Mucosa of stomach (tissue), 1 donor: Measurements from ENCODE around the gene LYRM7.

Experiments
- H3K27me3 ChIP-seq: one replicate; pipeline ENCODE4 v1.7.0; 2013; ENCODE audit warnings: mild to moderate bottlenecking, low read length; ENCODE audit not compliant: control insufficient read depth, insufficient read depth
- H3K36me3 ChIP-seq: one replicate; pipeline ENCODE4 v1.7.0; 2013; ENCODE audit warnings: low read length; ENCODE audit not compliant: control insufficient read depth, insufficient read depth
- H3K4me1 ChIP-seq: one replicate; pipeline ENCODE4 v1.7.0; 2013; ENCODE audit warnings: mild to moderate bottlenecking, low read length; ENCODE audit not compliant: control insufficient read depth, insufficient read depth
- H3K4me3 ChIP-seq: one replicate; pipeline ENCODE4 v1.7.0; 2013; ENCODE audit warnings: low read length
- H3K9ac ChIP-seq: one replicate; pipeline ENCODE4 v1.7.0; 2013; ENCODE audit warnings: mild to moderate bottlenecking, low read length, moderate library complexity
- H3K9me3 ChIP-seq: one replicate; pipeline ENCODE4 v1.7.0; 2013; ENCODE audit warnings: mild to moderate bottlenecking, low read length, moderate library complexity; ENCODE audit not compliant: control insufficient read depth
- donor health status: Pancreatic carcinoma.

The LYRM7 gene

DNA sequence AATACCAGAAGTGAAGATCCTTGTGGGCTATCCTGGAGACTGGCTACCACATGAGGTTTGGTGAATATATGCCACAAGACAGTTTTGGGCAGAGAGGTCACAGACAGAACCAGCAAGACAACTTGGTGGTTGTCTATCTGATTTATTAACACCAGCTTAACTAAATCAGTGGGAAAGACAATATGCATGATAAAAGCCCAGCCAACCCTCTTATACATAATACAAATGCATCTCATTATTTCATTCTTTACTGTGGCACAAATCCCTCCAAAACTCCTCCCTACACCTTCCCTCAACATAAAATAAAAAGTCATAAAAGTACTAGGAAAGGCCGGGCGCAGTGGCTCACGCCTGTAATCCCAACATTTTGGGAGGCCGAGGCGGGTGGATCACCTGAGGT lies 13.8 kb upstream of the LYRM7 start:
- Histone ChIP-seq H3K4me3 (no peak overlapping the region), H3K36me3 (no peaks in the 10 kb centered on the region), H3K9me3 (no peaks in the 10 kb centered on the region), H3K9ac (no peak overlapping the region), H3K4me1 (no peaks in the 10 kb centered on the region), H3K27me3 (no peaks in the 10 kb centered on the region)

DNA sequence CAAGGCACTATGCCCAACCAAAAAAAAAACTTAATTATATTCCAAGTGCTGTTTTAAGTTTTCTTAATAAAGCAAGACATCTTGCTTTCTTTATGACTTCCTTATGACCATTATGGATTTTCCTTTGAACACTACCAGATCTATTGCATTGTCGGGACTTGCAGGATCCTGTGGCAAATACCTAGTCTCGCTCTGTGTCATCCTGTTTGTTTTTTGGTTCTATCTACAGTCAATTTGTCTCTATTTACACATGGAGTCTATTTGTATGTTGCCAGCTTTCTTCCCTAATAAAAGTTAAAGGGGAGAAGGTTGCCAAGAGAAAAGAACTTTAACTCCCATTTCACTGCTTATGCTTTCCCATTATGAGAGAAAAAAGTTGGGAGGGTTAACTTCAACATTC lies 10.6 kb upstream of the LYRM7 start:
- Histone ChIP-seq H3K27me3 (no peaks in the 10 kb centered on the region), H3K36me3 (no peaks in the 10 kb centered on the region), H3K9me3 (no peaks in the 10 kb centered on the region), H3K4me1 (no peaks in the 10 kb centered on the region), H3K9ac (no peak overlapping the region), H3K4me3 (no peak overlapping the region)

DNA sequence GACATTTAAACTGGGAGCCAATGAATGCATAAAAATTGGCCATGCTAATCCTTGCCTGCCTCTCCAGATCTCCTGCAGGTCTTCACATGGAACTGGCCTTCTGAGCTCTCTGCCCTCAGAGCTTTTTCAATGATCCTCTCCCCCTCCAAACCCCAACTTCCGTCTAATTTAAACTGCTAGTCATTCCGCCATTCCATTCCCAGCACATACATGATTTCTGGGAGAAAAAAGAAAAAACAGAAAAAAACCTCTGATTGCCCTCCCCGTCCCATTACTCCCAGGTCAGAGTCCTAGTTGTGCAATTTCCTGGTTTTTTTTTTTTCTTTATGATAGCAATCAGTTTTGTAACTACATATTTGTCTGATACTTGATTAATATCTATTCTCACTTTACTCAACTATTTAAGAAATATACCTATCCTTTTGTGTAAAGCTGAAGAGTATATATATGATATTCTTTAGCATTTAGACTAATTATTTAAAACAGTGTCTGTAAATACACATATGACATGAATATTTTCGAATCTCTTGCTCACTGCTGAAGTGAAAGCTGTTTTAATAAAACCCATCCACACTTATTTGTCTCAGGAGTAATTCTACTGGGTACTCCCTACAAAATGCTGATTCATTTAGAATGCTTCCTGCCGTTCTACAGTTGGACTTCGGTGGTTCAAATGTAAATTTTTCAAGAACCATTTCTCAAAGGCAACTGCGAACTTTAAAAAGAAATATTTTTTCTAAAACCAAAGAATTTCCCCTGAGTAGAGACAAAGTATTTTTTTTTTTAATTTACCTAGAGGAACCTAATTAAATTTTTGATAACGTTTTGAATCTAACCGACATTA lies 7.2 kb upstream of the LYRM7 start:
- H3K4me1 ChIP-seq, result peaks cover 4% of the 10 kb centered on the region
- H3K9me3 ChIP-seq, result no peaks in the 10 kb centered on the region
- no peaks in the 10 kb centered on the region for H3K27me3 ChIP-seq
- H3K9ac ChIP-seq, result peak overlapping the region; percentile 90
- no peak overlapping the region for H3K4me3 ChIP-seq
- no peaks in the 10 kb centered on the region for H3K36me3 ChIP-seq

DNA sequence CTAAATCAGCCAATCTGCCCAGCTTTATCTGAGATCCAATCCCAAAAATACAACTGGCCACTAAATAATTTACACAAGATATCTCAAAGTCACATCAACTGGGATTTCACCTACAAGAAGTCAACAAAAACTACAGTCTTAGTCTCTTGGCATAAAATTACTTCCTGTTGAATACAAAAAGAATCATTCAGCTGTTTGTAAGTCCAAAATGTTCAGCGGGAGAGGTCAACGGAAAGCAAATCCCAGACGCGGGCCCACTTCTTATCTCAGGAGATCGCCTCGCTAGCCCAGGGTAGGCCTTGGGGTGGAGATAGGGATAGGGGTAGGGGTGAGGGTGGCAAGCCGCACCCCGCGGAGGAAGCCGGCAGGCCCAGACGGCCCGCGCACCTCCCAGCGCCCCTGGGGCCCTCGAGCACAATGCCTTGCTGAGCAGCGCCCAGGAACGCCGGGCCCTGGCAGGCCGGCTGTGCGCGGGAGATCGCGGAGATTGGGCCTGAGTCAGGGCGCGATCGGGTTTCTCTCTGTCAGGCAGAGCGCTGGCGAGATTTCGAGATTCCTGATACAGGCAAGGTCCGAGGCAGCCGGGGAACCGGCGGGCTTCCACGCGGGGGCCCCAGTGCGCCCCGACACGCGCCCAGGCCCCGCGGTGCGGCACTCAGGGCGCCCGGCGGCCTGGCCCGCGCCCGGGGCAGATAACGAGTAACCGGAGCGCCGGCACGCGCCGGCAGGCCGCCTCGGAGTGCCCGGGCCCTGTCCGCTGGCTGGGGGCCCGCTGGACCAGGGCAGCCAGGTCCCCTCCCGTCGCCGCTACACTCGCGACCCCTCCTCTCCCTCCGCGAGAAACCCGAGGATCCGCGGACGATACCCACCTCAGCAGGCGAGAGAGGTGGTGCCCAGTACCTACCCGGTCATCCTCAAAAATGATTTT lies 6.3 kb upstream of the LYRM7 start:
- Histone ChIP-seq H3K9me3 (no peaks in the 10 kb centered on the region), H3K4me3 (peak overlapping the region; percentile 90), H3K27me3 (no peaks in the 10 kb centered on the region), H3K36me3 (no peaks in the 10 kb centered on the region), H3K9ac (peak overlapping the region; percentile 90), H3K4me1 (peaks cover 4% of the 10 kb centered on the region)

DNA sequence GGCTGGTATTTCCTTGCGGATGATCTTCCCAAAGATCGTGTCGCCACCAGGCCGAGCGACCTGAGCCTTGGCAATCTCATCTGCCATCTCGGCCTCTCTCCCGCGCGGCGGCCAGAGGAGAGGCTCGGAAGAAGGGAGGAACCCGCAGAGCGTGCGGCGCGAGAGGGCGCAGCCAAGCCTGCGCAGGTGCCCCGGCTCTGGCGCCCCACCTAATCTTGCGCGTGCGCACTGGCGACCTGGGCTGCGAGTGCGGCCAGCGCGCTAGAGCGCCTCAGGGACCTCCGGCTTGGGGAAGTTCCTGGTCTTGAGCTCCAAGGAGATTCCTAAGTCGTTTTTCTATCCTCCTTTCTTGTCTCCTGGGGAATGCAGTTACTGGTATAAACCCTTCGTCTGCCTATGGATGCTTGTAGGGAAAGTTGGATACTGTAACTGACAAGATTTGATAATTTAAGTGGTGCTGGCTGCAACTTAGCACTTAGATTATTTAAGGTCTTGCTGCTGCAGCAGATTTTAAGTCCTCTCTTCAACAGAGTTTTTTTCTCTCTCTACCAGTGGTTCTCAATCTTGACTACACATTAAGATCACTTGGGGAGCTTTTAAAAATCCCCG lies 5.5 kb upstream of the LYRM7 start, which contains the start of gene HINT1:
HINT1 (minus strand) TSS at position 138 of the 609 bp plus-strand sequence; CDS start at position 87, 51 bp downstream.
- Histone ChIP-seq H3K4me3 (peak within 1 kb of the TSS; percentile 90), H3K36me3 (no peaks in the 10 kb centered on the region), H3K9me3 (no peaks in the 10 kb centered on the region), H3K4me1 (peaks cover 7% of the 10 kb centered on the region), H3K27me3 (no peaks in the 10 kb centered on the region), H3K9ac (peak within 1 kb of the TSS; percentile 90)

DNA sequence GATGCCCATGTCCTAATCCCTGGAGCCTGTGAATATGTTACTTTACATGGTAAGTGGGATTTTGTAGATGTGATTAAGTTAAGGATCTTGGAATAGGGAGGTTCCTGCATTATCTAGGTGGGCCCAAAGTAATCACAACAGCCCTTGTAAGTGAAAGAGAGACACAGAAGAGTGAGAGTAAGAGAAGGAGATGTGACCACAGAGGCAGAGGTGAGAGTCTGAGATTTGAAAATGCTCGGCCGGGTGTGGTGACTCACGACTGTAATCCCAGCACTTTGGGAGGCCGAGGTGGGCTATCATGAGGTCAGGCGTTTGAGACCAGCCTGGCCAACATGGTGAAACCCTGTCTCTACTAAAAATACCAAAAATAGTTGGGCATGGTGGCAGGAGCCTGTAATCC lies 3.1 kb upstream of the LYRM7 start:
- H3K9me3 ChIP-seq, result no peaks in the 10 kb centered on the region
- H3K4me3 ChIP-seq, result no peak overlapping the region
- no peaks in the 10 kb centered on the region for H3K27me3 ChIP-seq
- H3K9ac ChIP-seq, result no peak overlapping the region
- H3K36me3 ChIP-seq, result no peaks in the 10 kb centered on the region
- peaks cover 18% of the 10 kb centered on the region for H3K4me1 ChIP-seq

DNA sequence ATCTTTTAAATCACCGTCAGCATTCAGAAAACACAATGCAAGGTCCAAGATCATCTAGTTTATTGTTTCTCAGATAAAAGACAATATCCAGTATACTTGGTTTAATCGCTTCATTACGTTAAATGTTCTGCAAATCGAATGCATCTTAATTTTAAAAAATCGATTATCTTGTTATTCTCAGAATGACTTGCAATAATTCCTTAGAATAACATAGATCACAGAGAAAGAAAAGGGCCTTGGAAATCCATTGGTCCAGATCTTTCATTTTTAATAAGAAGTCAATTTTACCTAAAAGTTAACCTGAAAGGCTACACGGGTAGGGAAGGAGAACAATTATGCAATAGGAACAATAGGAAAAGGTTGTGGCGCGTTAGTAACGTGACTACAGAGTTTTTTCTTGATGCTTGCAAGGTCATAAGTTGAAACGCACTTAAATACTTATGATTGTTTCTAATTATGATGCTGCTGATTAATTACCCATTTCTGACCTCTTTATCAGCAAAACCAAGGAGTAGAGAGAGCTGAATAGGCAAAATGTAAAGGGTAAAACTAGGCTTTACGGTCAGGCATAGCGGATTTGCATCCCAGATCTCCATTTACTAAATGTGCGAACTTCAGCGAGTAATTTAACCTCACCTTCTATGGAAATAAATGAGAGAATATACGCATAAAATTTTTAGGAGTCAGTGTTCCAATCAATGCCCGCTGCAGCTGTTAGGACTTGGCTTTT lies 769 bp upstream of the LYRM7 start:
- H3K36me3 ChIP-seq, result no peaks in the 10 kb centered on the region
- peaks cover 18% of the 10 kb centered on the region for H3K4me1 ChIP-seq
- no peaks in the 10 kb centered on the region for H3K9me3 ChIP-seq
- H3K4me3 ChIP-seq, result peak overlapping the region; percentile 76
- peak overlapping the region; percentile 77 for H3K9ac ChIP-seq
- H3K27me3 ChIP-seq, result no peaks in the 10 kb centered on the region

DNA sequence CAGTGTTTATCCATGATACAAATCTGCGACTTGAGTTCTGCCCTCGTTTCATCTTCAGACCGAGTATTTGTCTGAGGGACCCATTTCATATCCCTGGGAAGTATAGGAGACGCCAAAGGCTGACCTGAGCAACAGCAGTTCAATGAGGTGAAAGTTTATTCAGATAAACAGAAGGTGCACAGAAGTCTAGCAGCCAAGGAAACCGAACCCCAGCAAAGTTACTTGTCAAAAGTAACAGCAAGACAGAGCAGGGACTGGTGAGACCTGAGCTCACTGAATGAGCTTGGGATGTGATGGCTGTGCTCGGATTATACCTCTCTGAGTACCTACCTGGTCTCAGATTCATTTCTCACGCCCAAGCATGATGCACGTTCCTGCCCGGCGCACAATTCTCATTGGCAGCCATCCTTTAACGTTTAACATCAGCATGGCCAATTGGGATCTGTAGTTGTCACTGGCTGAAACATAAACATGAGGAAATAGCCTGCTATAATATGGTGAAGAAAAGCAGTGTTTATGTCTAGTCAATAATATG lies 599 bp downstream of the LYRM7 start:
- peak overlapping the region; percentile 89 for H3K4me3 ChIP-seq
- no peaks in the 10 kb centered on the region for H3K27me3 ChIP-seq
- no peaks in the 10 kb centered on the region for H3K36me3 ChIP-seq
- peak overlapping the region; percentile 75 for H3K9ac ChIP-seq
- peaks cover 14% of the 10 kb centered on the region for H3K4me1 ChIP-seq
- H3K9me3 ChIP-seq, result no peaks in the 10 kb centered on the region

DNA sequence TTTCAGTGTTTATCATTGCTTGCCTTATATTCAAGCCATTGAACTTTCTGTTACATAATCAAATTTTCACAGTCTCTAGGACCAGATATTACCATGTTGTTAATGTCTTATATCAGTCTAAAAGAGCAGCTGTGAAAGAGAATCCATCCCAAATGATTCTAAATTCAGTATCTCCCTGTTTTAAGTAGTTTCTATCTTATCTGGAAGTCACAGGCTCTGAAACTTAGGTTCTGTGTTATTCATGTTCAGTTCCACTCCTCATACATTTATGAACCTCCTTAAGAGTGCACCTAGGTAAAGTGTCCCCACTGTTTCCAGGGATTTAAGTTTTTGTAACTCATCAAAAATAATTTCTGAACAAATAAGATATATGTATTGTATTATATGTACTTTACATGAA lies 9.7 kb downstream of the LYRM7 start:
- Histone ChIP-seq H3K4me1 (no peaks in the 10 kb centered on the region), H3K9me3 (no peaks in the 10 kb centered on the region), H3K27me3 (no peaks in the 10 kb centered on the region), H3K4me3 (no peak overlapping the region), H3K9ac (no peak overlapping the region), H3K36me3 (no peaks in the 10 kb centered on the region)

DNA sequence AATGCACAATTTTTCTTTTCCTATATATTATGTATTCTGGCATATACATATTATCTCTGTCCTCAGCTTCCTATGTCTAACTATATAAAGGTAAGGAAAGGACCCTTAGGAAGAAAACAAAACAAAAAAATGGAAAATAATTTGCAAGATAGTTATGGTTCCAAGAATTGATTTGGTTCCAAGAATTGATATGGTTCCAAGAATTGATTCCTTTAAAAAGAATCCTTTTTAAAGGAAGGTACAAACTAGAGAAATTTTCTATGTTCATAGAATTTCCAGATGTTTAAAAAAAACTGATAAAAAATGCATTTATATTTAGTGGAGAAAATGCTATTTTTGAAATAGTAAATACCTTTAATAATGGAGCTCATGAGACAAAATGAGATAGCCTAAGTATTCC lies 12.1 kb downstream of the LYRM7 start:
- H3K27me3 ChIP-seq, result no peaks in the 10 kb centered on the region
- no peaks in the 10 kb centered on the region for H3K4me1 ChIP-seq
- H3K9ac ChIP-seq, result no peak overlapping the region
- no peaks in the 10 kb centered on the region for H3K9me3 ChIP-seq
- no peaks in the 10 kb centered on the region for H3K36me3 ChIP-seq
- H3K4me3 ChIP-seq, result no peak overlapping the region

DNA sequence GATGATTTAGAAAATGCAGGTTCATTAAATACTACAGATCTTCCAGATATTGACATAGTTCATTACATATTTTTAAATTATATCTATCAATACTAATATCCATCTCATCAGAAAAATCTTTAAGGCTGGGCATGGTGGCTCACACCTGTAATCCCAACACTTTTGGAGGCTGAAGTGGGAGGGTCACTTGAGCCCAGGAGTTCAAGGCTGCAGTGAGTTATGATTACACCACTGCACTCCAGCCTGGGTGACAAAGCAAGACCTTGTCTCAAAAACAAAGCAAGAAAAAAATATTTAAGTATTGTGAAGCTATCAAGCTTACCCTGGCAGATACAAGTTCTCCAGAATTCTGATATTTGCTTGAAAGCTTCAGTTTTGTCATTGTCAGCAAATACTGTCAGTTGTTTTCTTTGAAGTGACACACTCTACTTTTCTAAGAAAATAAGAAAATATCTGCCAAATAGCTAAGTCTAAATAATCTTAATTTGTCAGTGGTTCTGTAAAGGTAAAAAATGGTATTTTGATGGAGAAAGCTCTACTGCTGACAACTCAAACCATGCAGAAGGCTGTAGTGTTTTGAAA lies 14.9 kb downstream of the LYRM7 start:
- H3K4me3 ChIP-seq, result no peak overlapping the region
- H3K4me1 ChIP-seq, result no peaks in the 10 kb centered on the region
- no peaks in the 10 kb centered on the region for H3K9me3 ChIP-seq
- no peaks in the 10 kb centered on the region for H3K36me3 ChIP-seq
- no peaks in the 10 kb centered on the region for H3K27me3 ChIP-seq
- no peak overlapping the region for H3K9ac ChIP-seq
